Panc1 (cell line): ENCODE measurements around the gene ZRANB1.

Experiments used
- CTCF ChIP-seq: fragments of 450-650 bp; IDR thresholded peaks from 2 replicates; pipeline ENCODE4 v1.5.1; 2017; ENCODE audit warnings: mild to moderate bottlenecking
- POLR2AphosphoS5 ChIP-seq: IDR thresholded peaks from 2 replicates; pipeline ENCODE4 v1.6.1; 2012; ENCODE audit warnings: mild to moderate bottlenecking, low read depth, low read length, moderate library complexity
- SIN3A ChIP-seq: IDR thresholded peaks from 2 replicates; pipeline ENCODE4 v1.6.1; 2012; ENCODE audit warnings: low read depth, mild to moderate bottlenecking, low read length, moderate library complexity, borderline replicate concordance; ENCODE audit not compliant: insufficient read depth
- TCF7L2 ChIP-seq: IDR thresholded peaks from 2 replicates; pipeline ENCODE4 v1.6.1; 2011; ENCODE audit warnings: mild to moderate bottlenecking, low read depth, low read length, inconsistent platforms

DNA sequence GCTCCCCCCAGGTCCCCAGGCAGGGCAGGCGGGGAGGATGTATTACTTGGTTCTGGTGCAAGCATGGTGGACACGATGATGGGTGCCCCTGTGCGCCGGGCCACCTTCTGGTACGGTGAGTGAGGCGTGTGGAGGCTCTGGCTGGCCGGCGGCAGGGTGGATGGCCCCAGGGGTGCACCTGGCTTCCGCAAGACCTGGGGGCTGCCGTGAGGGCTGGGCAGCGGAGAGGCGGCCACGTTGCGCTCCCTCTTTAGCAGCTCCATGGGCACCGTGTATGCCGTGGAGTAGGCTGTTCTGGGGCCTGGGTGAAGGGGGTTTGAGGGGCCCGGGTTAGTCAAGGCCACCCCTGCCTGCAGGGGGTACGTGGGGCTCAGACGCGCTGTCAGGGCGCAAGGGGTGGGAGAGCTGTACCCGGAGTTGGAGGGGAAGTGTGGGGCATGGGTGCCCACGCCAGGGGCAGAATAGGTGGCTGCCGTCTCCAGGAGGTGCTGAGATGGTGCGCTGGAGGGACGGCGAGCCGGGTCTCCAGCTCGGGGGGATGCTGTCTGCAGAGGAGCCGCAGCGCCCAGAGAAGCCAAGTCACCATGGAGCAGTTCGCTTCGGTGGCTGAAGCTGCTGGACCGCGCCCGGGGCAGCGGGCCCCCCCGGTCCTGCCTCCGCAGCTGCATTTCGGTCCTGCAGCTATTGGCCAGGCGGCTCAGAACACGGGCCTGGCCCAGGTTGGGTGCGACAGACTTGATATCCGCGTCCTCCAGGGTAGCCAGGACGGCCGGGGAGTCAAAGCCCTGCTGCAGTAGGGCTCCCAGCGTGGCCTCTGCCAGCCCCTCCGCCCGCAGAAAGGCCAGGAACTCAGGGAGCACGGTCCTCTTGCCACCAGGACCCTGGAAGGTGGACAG, 84.4 kb downstream of the ZRANB1 start:
- no peak for TF ChIP-seq CTCF
- TF ChIP-seq POLR2AphosphoS5 = no peak
- TF ChIP-seq SIN3A = no peak
- no peak for TF ChIP-seq TCF7L2
